Cardiac fibroblast (primary cell): ENCODE results near the gene SP4.
"Not testable (repeated sequence)": the region's sequence is repeated elsewhere in the genome, so short reads cannot be mapped to it uniquely, and the experiment has no call there.

Experiments
- DNase-seq, 2 donors: peaks; one replicate each; pipeline versions ENCODE4 v3.0.0 to v3.0.0-alpha.2; 2010; ENCODE audit warnings: low read depth in 2 of 2
- H3K4me3 ChIP-seq, 2 donors: replicated peaks in 1 of 2; 1 replicate in 1 of 2; 2 replicates in 1 of 2; pipeline ENCODE4 v1.5.1; 2011; ENCODE audit warnings: low read depth in 2 of 2, low read length in 2 of 2, mild to moderate bottlenecking in 2 of 2, moderate library complexity in 1 of 2
- TF ChIP-seq, protein P1 (sequence below): IDR thresholded peaks from one replicate; pipeline ENCODE4 v1.5.1; 2011; ENCODE audit warnings: low read depth, mild to moderate bottlenecking, low read length, inconsistent platforms

The SP4 gene

DNA sequence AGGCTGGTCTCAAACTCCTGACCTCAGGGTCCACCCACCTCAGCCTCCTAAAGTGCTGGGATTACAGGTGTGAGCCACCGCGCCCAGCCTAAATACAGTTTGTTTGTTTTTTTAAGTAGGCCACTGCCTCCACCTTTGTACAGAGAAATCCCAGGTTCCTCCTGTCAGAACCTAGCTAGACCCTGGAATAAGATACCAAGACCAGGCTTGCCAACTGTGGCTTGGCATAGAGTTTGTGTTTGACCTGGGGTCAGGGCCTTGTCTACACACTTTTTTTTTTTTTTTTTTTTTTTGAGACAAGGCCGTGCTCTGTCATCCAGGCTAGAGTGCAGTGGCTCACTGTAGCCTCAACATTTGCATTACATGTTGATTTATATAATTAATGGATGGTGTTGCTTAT lies 80.7 kb downstream of the SP4 start:
- DNase-seq: no peak
- TF ChIP-seq, protein P1, sequence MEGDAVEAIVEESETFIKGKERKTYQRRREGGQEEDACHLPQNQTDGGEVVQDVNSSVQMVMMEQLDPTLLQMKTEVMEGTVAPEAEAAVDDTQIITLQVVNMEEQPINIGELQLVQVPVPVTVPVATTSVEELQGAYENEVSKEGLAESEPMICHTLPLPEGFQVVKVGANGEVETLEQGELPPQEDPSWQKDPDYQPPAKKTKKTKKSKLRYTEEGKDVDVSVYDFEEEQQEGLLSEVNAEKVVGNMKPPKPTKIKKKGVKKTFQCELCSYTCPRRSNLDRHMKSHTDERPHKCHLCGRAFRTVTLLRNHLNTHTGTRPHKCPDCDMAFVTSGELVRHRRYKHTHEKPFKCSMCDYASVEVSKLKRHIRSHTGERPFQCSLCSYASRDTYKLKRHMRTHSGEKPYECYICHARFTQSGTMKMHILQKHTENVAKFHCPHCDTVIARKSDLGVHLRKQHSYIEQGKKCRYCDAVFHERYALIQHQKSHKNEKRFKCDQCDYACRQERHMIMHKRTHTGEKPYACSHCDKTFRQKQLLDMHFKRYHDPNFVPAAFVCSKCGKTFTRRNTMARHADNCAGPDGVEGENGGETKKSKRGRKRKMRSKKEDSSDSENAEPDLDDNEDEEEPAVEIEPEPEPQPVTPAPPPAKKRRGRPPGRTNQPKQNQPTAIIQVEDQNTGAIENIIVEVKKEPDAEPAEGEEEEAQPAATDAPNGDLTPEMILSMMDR: no peak

GRCh38 chr7:21514062-21514461 lies 86.2 kb downstream of the SP4 start:
- no peak for DNase-seq
- TF ChIP-seq, protein P1: no peak
- no peak overlapping the region for H3K4me3 ChIP-seq

More for the DNA sequence above, 80.7 kb downstream of the SP4 start:
- H3K4me3 ChIP-seq: no peak overlapping the region

DNA sequence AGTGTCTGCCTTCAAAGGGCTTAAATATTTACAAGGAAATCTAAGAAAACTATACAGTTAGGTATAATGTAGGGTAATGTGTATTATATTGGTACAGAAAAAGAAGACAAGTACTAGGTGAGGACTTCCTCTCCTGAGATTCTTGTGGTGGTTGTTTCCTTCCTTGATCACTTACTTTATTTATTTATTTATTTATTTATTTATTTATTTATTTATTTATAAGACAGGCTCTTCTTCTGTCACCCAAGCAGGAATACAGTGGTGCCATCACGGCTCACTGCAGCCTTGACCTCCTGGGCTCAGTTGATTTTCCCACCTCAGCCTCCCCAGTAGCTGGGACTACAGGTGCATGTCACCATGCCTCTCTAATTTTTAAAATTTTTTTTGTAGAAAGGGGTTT lies 96.8 kb downstream of the SP4 start:
- H3K4me3 ChIP-seq: no peak overlapping the region
- TF ChIP-seq, protein P1: no peak
- DNase-seq: no peak

DNA sequence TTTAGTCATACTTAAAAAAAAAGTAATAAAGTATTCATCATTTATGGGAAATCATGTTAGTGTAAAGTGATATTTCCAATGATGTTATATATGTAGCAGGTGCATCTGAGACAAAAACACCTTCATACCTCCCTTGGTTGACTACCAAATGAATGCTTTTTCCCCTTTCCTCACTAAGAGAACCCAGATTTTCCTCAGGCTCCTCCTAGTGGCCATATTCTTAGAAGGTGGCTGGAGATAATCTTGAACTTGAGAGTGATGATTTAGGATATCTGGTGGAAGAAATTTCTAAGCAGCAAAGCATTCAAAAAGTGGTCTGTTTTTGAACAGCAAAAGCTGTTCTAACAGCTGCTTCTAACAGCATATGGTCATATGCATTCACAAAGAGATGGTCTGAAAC lies 98.1 kb downstream of the SP4 start:
- peak; percentile 4 to 36 for DNase-seq
- H3K4me3 ChIP-seq: no peak overlapping the region
- TF ChIP-seq, protein P1: peak; percentile 44

DNA sequence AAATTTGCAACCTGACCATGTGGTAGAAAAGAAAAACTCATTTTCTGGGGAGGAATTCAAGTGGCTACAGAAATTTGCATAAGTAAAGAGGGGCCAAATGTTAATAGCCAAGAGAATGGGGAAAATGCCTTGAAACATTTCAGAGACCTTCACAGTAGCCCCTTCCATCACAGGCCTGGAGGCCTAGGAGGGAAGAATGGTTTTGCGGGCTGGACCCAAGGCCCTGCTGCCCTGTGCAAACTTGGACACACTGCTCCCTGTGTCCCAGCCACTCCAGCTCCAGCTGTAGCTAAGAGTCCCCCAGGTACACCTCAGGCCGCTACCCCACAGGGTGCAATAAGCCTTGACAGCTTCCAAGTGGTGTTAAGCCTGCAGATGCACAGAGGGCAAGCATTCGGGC lies 98.6 kb downstream of the SP4 start:
- H3K4me3 ChIP-seq: no peak overlapping the region
- TF ChIP-seq, protein P1: no peak
- DNase-seq: no peak

DNA sequence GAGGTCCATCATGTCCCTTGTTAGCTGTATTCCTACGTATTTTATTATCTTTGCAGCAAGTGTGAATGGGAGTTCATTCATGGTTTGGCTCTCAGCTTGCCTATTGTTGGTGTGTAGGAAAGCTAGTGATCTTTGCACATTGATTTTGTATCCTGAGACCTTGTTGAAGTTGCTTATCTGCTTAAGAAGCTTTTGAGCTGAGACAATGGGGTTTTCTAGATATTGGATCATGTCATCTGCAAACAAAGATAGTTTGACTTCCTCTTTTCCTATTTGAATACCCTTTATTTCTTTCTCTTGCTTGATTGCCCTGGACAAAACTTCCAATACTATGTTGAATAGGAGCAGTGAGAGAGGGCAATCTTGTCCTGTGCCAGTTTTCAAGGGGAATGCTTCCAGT lies 104.6 kb downstream of the SP4 start:
- DNase-seq, H3K4me3 ChIP-seq: not testable (repeated sequence)

- DNase-seq, H3K4me3 ChIP-seq: not testable (repeated sequence)
Measured at GRCh38 chr7:21533646-21534045, 105.8 kb downstream of the SP4 start.

DNA sequence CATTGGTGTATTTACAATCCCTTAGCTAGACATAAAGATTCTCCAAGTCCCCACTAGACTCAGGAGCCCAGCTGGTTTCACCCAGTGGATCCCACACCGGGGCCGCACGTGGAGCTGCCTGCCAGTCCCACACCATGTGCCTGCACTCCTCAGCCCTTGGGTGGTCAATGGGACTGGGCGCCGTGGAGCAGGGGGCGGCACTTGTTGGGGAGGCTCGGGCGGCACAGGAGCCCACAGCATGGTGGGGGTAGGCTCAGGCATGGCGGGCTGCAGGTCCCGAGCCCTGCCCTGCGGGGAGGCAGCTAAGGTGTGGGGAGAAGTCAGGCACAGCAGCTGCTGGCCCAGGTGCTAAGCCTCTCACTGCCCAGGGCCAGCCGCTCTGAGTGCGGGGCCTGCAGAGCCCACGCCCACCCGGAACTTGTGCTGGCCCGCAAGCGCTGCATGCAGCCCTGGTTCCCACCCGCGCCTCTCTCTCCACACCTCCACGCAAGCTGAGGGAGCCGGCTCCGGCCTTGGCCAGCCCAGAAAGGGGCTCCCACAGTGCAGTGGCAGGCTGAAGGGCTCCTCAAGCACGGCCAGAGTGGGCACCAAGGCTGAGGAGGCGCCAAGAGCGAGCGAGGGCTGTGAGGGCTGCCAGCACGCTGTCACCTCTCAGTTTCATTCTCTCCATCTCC lies 108.7 kb downstream of the SP4 start:
- not testable (repeated sequence) for H3K4me3 ChIP-seq, DNase-seq
